ENCODE measurements around the gene PALLD.
A peak's percentile ranks its signal among the peaks of the same experiment; 100 is the strongest.

GRCh38 chr4:168759321-168759720, 262.5 kb downstream of the PALLD start:
- TF ChIP-seq POLR2AphosphoS5 (IDR thresholded peaks at IDR 0.05; ENCODE audit: low read depth, low read length) (no peak), REST (IDR thresholded peaks at IDR 0.05; ENCODE audit: low read depth) (no peak), CEBPB (IDR thresholded peaks at IDR 0.05; ENCODE audit: low read depth) (no peak), CTCF (IDR thresholded peaks at IDR 0.05 in 2 of 3, conservative IDR thresholded peaks at IDR 0.05 in 1 of 3; ENCODE audit: borderline replicate concordance in 1 of 3, insufficient read depth in 1 of 3, low read depth in 2 of 3, low read length in 2 of 3) (no peak), ZNF274 (IDR thresholded peaks at IDR 0.05; ENCODE audit: low read depth, low read length) (no peak), ZFX (IDR thresholded peaks at IDR 0.05) (no peak), ELF1 (IDR thresholded peaks at IDR 0.05; ENCODE audit: borderline replicate concordance, low read depth) (no peak), ATF3 (IDR thresholded peaks at IDR 0.05) (no peak), SIN3A (IDR thresholded peaks at IDR 0.05; ENCODE audit: low read depth) (no peak), POLR2A (IDR thresholded peaks at IDR 0.05; ENCODE audit: borderline replicate concordance, extremely low read depth, insufficient read depth, insufficient read length) (no peak), EZH2 (IDR thresholded peaks at IDR 0.05) (no peak), RAD21 (IDR thresholded peaks at IDR 0.05; ENCODE audit: low read depth) (no peak), FOSL1 (IDR thresholded peaks at IDR 0.05; ENCODE audit: low read depth) (peak; percentile 41; the same call in 1 of the 2 replicates), EZH2phosphoT487 (IDR thresholded peaks at IDR 0.05; ENCODE audit: borderline replicate concordance) (no peak)
